Measurements from ENCODE around the gene ATXN1. TPM values are rescaled to one million over a fixed set of nuclear protein-coding genes. Genes with fewer than 3 reads are reported as not detected.
A peak's percentile ranks its signal among the peaks of the same experiment; 100 is the strongest.
"Not testable (repeated sequence)": the region's sequence is repeated elsewhere in the genome, so short reads cannot be mapped to it uniquely, and the experiment has no call there.

The ATXN1 gene
- total RNA-seq = 8.7 and 9.1 TPM in 2 replicates

GRCh38 chr6:16760516-16761470 lies at the start of gene ATXN1:
ATXN1 (minus strand) TSS chr6:16761460.
- DNase-seq (ENCODE audit: low read depth in 2 of 2) = peak; percentile 77 to 79

GRCh38 chr6:16810411-16810810 lies 49.2 kb upstream of the ATXN1 start:
- no peak for DNase-seq (ENCODE audit: low read depth in 2 of 2)

GRCh38 chr6:16809753-16810358 lies 48.6 kb upstream of the ATXN1 start:
- DNase-seq (ENCODE audit: low read depth in 2 of 2) = no peak

GRCh38 chr6:16807956-16808355 lies 46.7 kb upstream of the ATXN1 start:
- DNase-seq (ENCODE audit: low read depth in 2 of 2) = no peak

GRCh38 chr6:16806363-16806762 lies 45.1 kb upstream of the ATXN1 start:
- no peak for DNase-seq (ENCODE audit: low read depth in 2 of 2)

GRCh38 chr6:16805243-16805950 lies 44.1 kb upstream of the ATXN1 start:
- no peak for DNase-seq (ENCODE audit: low read depth in 2 of 2)

- no peak for DNase-seq (ENCODE audit: low read depth in 2 of 2)
Observed at GRCh38 chr6:16804546-16805242, 43.4 kb upstream of the ATXN1 start.

GRCh38 chr6:16803294-16804200 lies 42.3 kb upstream of the ATXN1 start:
- DNase-seq (ENCODE audit: low read depth in 2 of 2) = peak; percentile 52 to 55

GRCh38 chr6:16802071-16802470 lies 40.8 kb upstream of the ATXN1 start:
- DNase-seq (ENCODE audit: low read depth in 2 of 2) = no peak

GRCh38 chr6:16800942-16801341 lies 39.7 kb upstream of the ATXN1 start:
- DNase-seq (ENCODE audit: low read depth in 2 of 2) = no peak

- DNase-seq (ENCODE audit: low read depth in 2 of 2) = no peak
Observed at GRCh38 chr6:16800341-16800740, 39.1 kb upstream of the ATXN1 start.

- DNase-seq (ENCODE audit: low read depth in 2 of 2) = peak in 1 of 2 donors; percentile 3
Observed at GRCh38 chr6:16799279-16800193, 38.3 kb upstream of the ATXN1 start.

GRCh38 chr6:16793828-16794412 lies 32.7 kb upstream of the ATXN1 start:
- DNase-seq (ENCODE audit: low read depth in 2 of 2) = no peak

- DNase-seq (ENCODE audit: low read depth in 2 of 2) = no peak
Observed at GRCh38 chr6:16789329-16790038, 28.2 kb upstream of the ATXN1 start.

GRCh38 chr6:16787128-16787682 lies 25.9 kb upstream of the ATXN1 start:
- DNase-seq (ENCODE audit: low read depth in 2 of 2) = no peak

- no peak for DNase-seq (ENCODE audit: low read depth in 2 of 2)
Observed at GRCh38 chr6:16785496-16785895, 24.2 kb upstream of the ATXN1 start.

- not testable (repeated sequence) for DNase-seq (ENCODE audit: low read depth in 2 of 2)
Observed at GRCh38 chr6:16784957-16785356, 23.7 kb upstream of the ATXN1 start.

- DNase-seq (ENCODE audit: low read depth in 2 of 2) = no peak
Observed at GRCh38 chr6:16783952-16784565, 22.8 kb upstream of the ATXN1 start.

All from lung microvascular endothelial cell (primary cell).